ENCODE measurements around the gene CENPM.

CENPM gene

GRCh38 chr22:41912338-41913039, 34.5 kb downstream of the CENPM start:
- DNase-seq = no peak

- no peak for DNase-seq
Observed at GRCh38 chr22:41911001-41911611, 35.8 kb downstream of the CENPM start.

- DNase-seq = no peak
Observed at GRCh38 chr22:41910050-41911000, 36.6 kb downstream of the CENPM start.

GRCh38 chr22:41909310-41910049, 37.5 kb downstream of the CENPM start:
- DNase-seq = peak; percentile 8

DNA sequence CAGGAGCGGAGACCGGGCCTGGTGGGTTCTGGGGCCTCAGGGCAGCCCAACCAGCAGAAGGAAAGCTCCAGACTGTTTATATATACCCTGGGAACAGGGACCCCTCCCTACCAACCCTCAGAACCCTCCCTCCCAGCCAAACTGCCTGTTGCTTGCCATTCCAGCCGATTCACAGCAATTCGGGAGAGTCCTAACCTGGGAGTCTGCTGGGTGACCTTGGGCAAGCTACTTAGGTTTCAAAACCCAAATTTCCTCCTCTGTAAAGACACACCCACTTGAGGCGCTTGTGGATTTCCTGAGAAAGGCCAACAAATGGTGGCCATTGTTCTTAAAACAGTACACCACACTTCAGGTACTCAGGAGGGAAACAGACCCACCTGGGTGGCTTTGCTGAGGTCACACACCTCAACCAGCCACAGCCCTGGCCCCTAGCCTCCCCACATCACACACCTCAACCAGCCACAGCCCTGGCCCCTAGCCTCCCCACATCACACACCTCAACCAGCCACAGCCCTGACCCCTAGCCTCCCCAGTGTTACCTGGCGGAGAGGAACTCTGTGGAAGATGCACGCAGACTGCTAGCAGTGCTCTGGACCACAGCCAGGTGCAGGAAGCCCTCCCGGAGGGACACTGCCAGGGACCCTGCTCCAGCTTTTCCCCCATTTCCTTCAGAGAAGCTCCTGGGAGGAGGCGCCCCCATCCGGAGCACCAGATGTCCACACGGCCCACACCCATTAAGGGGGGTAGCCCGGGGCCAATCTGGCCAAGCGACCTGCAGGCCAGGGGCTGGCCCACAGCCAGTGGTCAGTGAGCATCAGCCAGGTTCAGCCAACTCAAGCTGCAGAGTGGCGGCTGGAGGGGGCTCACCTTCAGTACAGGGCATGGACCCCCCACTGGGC, 38.3 kb downstream of the CENPM start:
- no peak for DNase-seq

DNA sequence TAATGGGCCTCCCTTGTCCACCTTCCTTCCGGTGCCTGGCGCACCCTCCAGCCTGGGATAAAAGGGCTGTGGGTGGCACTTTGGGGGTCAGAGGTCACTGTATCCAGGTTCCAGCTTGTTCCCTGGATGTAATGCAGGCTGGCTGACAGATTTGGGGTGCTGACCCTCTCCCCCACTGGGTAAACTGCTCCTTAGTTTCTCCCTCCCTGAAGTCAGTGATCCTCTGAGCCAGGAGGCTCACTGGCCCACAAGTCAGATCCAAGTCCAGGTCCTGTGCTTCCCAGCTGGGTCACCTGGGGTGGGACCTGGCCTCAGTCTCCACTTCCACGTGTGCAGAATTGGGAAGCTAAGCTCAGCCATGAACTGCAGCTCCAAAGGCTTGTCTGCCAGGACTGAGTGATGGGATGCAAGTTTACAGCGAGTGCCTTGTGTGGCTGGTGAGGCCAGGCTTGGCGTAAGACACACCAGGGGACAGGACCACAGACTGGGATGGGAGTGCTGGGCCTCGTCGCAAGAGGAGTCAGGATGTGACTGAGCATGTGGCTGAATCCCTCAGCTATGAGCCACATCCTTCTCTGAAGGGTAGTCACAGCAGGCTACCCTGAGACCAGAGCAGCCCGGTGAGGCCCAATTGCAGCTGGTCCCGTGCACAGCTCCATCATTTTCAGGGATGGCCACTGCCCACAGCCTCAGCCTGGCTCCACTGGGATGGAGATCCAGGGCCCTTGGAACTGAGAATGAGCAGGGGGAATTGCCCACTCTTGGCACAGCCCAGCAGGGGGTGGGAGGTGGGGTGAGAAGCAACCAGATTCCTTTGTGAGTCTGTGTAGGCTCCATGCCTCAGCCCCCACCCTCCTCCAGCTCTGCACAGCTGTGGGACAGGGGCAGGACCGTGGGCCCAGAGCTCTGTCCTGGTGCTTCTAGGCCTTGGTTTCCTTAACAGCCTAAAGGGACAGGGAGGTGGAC, 39.2 kb downstream of the CENPM start:
- no peak for DNase-seq

GRCh38 chr22:41906822-41907221, 40.1 kb downstream of the CENPM start:
- no peak for DNase-seq

DNA sequence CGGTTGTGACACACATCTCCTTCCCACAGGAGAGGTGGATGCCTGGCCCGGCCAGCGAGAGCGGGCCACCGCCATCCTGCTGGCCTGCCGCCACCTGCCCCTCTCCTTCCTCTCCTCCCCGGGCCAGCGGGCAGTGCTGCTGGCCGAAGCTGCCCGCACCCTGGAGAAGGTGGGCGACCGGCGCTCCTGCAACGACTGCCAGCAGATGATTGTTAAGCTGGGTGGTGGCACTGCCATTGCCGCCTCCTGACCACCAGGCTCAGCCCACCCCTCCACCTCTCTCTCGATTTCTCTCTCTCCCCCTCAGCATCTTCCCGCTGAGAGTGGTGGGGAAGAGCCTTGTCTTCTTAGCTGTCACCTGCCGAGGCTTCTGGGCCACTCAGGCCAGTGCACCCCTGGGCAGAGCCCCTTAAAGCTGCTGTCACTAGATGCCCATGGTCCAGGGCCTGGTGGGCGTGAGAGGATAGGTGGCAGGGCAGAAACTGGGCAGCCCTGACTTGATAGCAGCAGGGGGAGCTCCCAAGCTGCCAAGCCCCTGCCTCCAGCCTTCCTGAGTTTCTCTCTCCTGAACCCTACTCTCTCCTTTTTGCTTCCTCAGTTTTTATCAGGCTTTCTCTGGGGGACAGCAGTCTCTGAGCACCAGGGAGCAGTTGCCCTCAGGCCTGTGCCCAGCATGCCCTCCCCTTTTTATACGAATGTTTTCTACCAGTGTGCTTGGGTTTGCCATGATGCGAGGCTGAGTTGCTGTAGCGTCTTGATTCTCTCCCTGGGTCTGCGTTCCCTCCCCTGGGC, 41.3 kb downstream of the CENPM start:
- DNase-seq = no peak

DNA sequence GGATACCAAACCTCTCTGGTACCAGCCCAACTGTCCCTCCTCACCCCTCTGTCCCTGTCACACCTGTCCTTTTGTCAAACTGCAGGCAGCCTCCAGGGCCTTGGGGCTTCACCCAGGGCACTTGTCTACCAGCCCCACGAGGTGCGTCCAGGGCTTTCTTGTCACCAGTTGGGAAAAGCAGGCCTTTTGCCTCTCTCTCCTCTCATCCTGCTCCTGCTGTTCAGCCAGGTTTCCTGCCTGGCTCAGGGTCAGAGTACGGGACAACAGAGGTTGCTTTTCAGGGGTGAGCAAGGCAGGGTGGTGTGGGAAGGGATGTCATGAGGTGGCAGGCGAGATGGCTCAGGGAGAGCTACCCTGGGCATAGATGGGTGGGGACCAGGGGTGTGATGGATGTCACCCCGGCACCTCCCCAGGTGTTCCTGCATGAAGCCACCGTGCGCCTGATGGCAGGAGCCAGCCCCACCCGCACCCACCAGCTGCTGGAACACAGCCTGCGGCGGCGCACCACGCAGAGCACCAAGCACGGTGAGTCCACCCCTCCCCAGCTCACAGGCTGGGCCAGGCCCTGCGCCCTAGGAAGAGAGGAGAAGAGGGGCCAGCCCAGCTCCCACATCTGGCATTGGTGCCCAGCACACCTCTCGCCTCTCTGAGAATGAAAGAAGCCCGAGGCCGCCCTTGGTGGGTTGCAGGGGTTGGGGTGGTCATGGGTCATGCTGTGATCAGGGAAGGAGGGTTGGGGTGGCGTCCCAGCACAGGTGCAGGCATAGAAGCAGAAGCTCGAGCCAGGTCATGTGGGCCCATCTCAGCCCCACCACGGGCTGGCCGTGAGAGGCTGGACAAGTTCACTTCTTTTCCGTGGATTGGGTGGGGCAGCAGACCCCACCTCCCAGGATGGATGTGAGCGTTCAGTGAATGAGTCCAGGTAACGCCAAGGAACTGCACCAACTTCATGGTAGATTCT, 42.2 kb downstream of the CENPM start:
- DNase-seq = no peak

- no peak for DNase-seq
Observed at GRCh38 chr22:41902932-41903421, 44.0 kb downstream of the CENPM start.

- DNase-seq = no peak
Observed at GRCh38 chr22:41902016-41902415, 44.9 kb downstream of the CENPM start.

DNA sequence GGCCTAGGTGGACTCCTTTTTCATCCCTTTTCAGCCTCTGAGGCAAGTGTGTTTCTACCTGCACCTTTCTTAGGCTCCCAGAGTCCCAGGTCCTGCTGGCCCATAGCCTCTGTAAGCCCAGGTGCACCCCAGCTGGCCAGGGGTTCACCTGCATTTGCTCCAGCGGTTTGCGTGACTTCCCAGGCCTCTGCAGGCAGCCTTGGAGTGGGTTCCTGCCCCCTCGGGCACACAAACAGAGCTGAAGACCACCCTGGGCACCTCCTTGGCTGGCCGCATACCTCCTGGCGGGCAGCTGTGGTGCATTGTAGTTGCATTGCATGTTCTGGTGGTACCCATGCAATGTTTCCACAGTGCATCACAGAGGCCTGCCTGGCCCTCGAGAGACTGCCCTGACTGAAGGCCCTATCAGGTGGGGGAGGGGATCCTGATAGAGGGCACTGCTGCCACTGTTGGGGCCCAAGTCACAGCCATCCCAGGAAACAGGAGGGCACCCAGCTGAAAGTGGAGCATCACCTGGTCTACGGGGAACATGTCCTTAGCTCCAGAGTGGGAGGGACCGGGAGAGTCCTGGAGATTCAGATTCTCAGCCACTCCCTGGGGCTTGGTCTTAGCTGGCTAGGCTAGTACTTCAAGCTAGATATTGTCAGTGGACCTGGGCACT, 46.2 kb downstream of the CENPM start:
- no peak for DNase-seq

- no peak for DNase-seq
Observed at GRCh38 chr22:41899992-41900651, 46.8 kb downstream of the CENPM start.

DNA sequence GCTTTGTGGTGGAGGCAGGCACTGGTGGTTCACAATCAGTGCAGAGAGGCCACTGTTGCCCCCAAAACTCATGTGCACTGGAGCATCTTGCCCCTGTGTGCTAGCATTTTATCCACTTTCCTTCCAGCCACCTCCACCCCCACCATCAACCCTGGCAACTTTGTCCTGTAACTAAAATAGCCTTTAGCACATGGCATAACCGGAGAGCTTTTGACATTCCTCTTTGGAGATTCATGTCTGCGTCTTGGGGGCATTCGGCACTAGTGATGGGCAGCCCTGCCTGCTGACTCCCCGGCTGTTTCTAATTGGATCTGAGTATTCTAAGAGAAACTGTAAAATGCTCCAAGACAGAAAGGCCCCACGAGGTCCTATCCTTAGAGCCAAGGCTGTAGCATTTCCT, 47.8 kb downstream of the CENPM start:
- no peak for DNase-seq

DNA sequence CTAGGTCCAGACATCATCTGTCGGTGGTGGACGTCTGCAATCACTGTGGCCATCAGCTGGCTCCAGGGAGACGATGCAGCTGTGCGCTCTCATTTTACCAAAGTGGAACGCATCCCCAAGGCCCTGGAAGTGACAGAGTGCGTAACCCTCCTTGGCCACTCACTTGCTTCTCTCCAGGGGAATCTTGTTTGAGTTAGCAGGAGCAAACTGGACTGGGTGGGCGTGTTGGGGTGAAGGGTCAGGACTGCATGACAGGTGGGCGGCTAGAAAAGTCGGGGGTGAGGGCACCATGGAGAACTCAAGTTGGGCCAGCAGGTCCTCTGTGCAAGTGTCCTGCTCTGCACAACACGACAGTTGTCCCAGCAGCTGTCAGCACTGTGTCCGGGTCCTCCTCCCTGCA, 48.3 kb downstream of the CENPM start:
- no peak for DNase-seq

DNA sequence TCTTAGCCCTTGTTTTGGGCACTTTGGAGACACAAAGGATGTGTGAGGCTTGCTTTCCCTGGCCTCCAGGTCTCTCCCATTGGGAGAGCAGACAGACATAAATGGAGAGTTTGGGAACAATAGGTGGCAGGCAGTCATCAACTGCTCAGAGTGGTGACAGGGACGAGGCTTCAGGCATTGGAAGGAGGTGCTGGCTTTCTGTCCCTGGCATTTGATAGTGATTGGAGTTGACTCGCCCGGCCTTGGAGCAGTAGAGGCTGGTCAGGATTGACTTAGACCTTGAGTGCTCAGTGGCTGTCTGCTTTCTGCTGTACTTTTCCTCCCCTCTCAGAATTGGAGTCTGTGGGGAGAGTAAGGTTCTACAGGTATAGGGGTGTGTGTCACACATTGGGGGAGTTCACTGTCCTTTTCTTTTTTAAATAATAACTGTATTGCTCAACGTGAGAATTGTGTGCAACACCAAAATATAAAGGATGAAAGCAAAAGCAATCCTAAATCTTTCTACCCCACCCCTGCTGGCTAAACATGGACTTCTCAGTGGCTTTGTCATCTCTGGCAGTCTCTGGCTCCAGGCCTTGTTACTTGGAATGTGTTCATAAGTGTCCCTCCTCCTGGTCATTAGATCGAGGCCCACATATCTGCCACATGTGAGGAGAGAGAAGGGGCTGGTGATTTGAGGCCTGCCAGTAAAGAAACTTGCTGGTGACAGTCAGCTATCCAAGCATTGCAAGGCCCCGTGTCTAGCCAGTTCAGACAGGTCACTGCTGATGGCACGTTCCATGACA, 53.2 kb downstream of the CENPM start:
- DNase-seq = no peak

Data from NCI-H526 treated with DMSO at 0.1 percent for 48 hours (cell line).